H9 (cell line): Measurements from ENCODE around the gene RDH5. TPM values are rescaled to one million over a fixed set of nuclear protein-coding genes. Genes with fewer than 3 reads are reported as not detected.

Source experiments
- DNase-seq: peaks from one replicate; pipeline ENCODE4 v3.0.0-alpha.2; 2017
- H2AFZ ChIP-seq: one replicate; pipeline ENCODE4 v1.6.1; 2013; ENCODE audit warnings: mild to moderate bottlenecking, low read length, control low read depth, moderate library complexity
- H2AK5ac ChIP-seq: 2 replicates; pipeline ENCODE4 v1.6.1; 2013; ENCODE audit warnings: low read length, control low read depth, mixed read lengths; ENCODE audit not compliant: insufficient read length
- H2BK120ac ChIP-seq: one replicate; pipeline ENCODE4 v1.6.1; 2013; ENCODE audit warnings: low read depth, mild to moderate bottlenecking, low read length, control low read depth, inconsistent platforms; ENCODE audit not compliant: poor library complexity, severe bottlenecking
- H2BK12ac ChIP-seq: 2 replicates; pipeline ENCODE4 v1.6.1; 2013; ENCODE audit warnings: low read length, control low read depth, mixed read lengths, low read depth; ENCODE audit not compliant: insufficient read length
- H2BK15ac ChIP-seq: 2 replicates; pipeline ENCODE4 v1.6.1; 2013; ENCODE audit warnings: low read depth, low read length, control low read depth
- H2BK20ac ChIP-seq: one replicate; pipeline ENCODE4 v1.6.1; 2013; ENCODE audit warnings: low read depth, mild to moderate bottlenecking, low read length, control low read depth, inconsistent platforms; ENCODE audit not compliant: poor library complexity, severe bottlenecking
- H2BK5ac ChIP-seq: 2 replicates; pipeline ENCODE4 v1.6.1; 2013; ENCODE audit warnings: low read length, control low read depth, mixed read lengths; ENCODE audit not compliant: insufficient read length
- H3K14ac ChIP-seq: 2 replicates; pipeline ENCODE4 v1.6.1; 2013; ENCODE audit warnings: low read length, control low read depth; ENCODE audit not compliant: insufficient read depth
- H3K18ac ChIP-seq: 2 replicates; pipeline ENCODE4 v1.6.1; 2013; ENCODE audit warnings: low read depth, mild to moderate bottlenecking, mixed read lengths, low read length, control low read depth; ENCODE audit not compliant: insufficient read length
- H3K23ac ChIP-seq: 2 replicates; pipeline ENCODE4 v1.6.1; 2013; ENCODE audit warnings: low read length, control low read depth, mixed read lengths, low read depth; ENCODE audit not compliant: insufficient read length
- H3K23me2 ChIP-seq: 2 replicates; pipeline ENCODE4 v1.6.1; 2013; ENCODE audit warnings: low read depth, mild to moderate bottlenecking, mixed read lengths, low read length, control low read depth; ENCODE audit not compliant: insufficient read length, poor library complexity, severe bottlenecking
- H3K27ac ChIP-seq: 2 replicates; pipeline ENCODE4 v1.5.1; 2013; ENCODE audit warnings: low read length, control low read depth, mixed read lengths, low read depth; ENCODE audit not compliant: insufficient read length
- H3K27me3 ChIP-seq: 2 replicates; pipeline ENCODE4 v1.6.1; 2013; ENCODE audit warnings: low read length, control low read depth, inconsistent platforms; ENCODE audit not compliant: insufficient read depth
- H3K4ac ChIP-seq: 2 replicates; pipeline ENCODE4 v1.6.1; 2013; ENCODE audit warnings: low read depth, mild to moderate bottlenecking, control low read depth, inconsistent platforms, low read length, moderate library complexity
- H3K4me1 ChIP-seq: 2 replicates; pipeline ENCODE4 v1.6.1; 2013; ENCODE audit warnings: low read length, control low read depth, inconsistent platforms; ENCODE audit not compliant: insufficient read depth
- H3K4me2 ChIP-seq: 2 replicates; pipeline ENCODE4 v1.6.1; 2013; ENCODE audit warnings: low read length, control low read depth, mixed read lengths; ENCODE audit not compliant: insufficient read length, insufficient read depth
- H3K56ac ChIP-seq: 2 replicates; pipeline ENCODE4 v1.6.1; 2013; ENCODE audit warnings: low read depth, mild to moderate bottlenecking, mixed read lengths, low read length, control low read depth; ENCODE audit not compliant: insufficient read length
- H3K79me1 ChIP-seq: 2 replicates; pipeline ENCODE4 v1.6.1; 2013; ENCODE audit warnings: low read depth, mild to moderate bottlenecking, moderate library complexity, low read length, control low read depth, inconsistent platforms; ENCODE audit not compliant: insufficient read depth, poor library complexity, severe bottlenecking
- H3K79me2 ChIP-seq: 2 replicates; pipeline ENCODE4 v1.6.1; 2013; ENCODE audit warnings: low read length, control low read depth, inconsistent platforms; ENCODE audit not compliant: insufficient read depth
- H3K9ac ChIP-seq: 2 replicates; pipeline ENCODE4 v1.6.1; 2013; ENCODE audit warnings: low read length, control low read depth, mixed read lengths; ENCODE audit not compliant: insufficient read length; ENCODE audit errors: extremely low read depth
- H3K9me3 ChIP-seq: one replicate; pipeline ENCODE4 v1.6.1; 2013; ENCODE audit warnings: low read depth, low read length, inconsistent platforms; ENCODE audit not compliant: control insufficient read depth
- H3T11ph ChIP-seq: one replicate; pipeline ENCODE4 v1.6.1; 2013; ENCODE audit warnings: mild to moderate bottlenecking, low read length, control low read depth, inconsistent platforms
- H4K20me1 ChIP-seq: one replicate; pipeline ENCODE4 v1.6.1; 2013; ENCODE audit not compliant: control insufficient read depth, insufficient read length, insufficient read depth
- H4K5ac ChIP-seq: 2 replicates; pipeline ENCODE4 v1.6.1; 2013; ENCODE audit warnings: low read depth, mild to moderate bottlenecking, mixed read lengths, low read length, control low read depth; ENCODE audit not compliant: insufficient read length
- H4K8ac ChIP-seq: replicated peaks from 2 replicates; pipeline ENCODE4 v1.6.1; 2013; ENCODE audit warnings: low read length, control low read depth, mixed read lengths, low read depth; ENCODE audit not compliant: insufficient read length
- H4K91ac ChIP-seq: 2 replicates; pipeline ENCODE4 v1.6.1; 2013; ENCODE audit warnings: low read depth, mild to moderate bottlenecking, moderate library complexity, mixed read lengths, low read length, control low read depth; ENCODE audit not compliant: insufficient read length
- H3K27ac Mint-ChIP-seq, 3 experiments: 2 replicates in 2 of 3; 3 replicates in 1 of 3; pipeline ENCODE4 v1.8.0; 2020 to 2021; ENCODE audit warnings: mixed read lengths in 3 of 3, mild to moderate bottlenecking in 1 of 3, moderate library complexity in 1 of 3
- H3K27me3 Mint-ChIP-seq: 2 replicates; pipeline ENCODE4 v1.8.0; 2021; ENCODE audit warnings: low read depth, mild to moderate bottlenecking, moderate library complexity, mixed read lengths
- H3K36me3 Mint-ChIP-seq, 3 experiments: 2 replicates in 2 of 3; 3 replicates in 1 of 3; pipeline ENCODE4 v1.8.0; 2020 to 2021; ENCODE audit warnings: low read depth in 3 of 3, mixed read lengths in 3 of 3; ENCODE audit not compliant: insufficient read depth in 1 of 3
- H3K4me1 Mint-ChIP-seq, 2 experiments: 2 replicates each; pipeline ENCODE4 v1.8.0; 2020; ENCODE audit warnings: mixed read lengths in 2 of 2
- H3K4me3 Mint-ChIP-seq, 2 experiments: 2 replicates in 1 of 2; 3 replicates in 1 of 2; pipeline ENCODE4 v1.8.0; 2020 to 2021; ENCODE audit warnings: mild to moderate bottlenecking in 2 of 2, mixed read lengths in 2 of 2, moderate library complexity in 1 of 2
- H3K9me3 Mint-ChIP-seq, 2 experiments: 2 replicates in 1 of 2; 3 replicates in 1 of 2; pipeline ENCODE4 v1.8.0; 2020; ENCODE audit warnings: mild to moderate bottlenecking in 2 of 2, mixed read lengths in 2 of 2, moderate library complexity in 1 of 2
- CTCF ChIP-seq: fragments of 200-600 bp; sonication (generic); conservative IDR thresholded peaks from 3 replicates; pipeline ENCODE4 v1.8.0; 2021; ENCODE audit warnings: antibody characterized with exemption, mild to moderate bottlenecking
- WGBS: extraction: QIAGEN DNeasy Blood & Tissue Kit; methylation state at CpG from one replicate; pipeline ENCODE4 v1.1.7; 2013; ENCODE audit warnings: missing lambda C conversion rate, low lambda C conversion rate, mixed read lengths; ENCODE audit not compliant: insufficient read length; ENCODE audit errors: extremely low coverage; 5-methylcytosine and 5-hydroxymethylcytosine counted together
- total RNA-seq: library from RNA; stranded (reverse); gene quantifications from 2 replicates; pipeline ENCODE4 v1.2.1, GENCODE V29; 2021

Gene RDH5
- total RNA-seq, 1 experiment from 2014 or later: 6.6 TPM

GRCh38 chr12:55721601-55722213 lies 1.5 kb downstream of the RDH5 start:
- H4K8ac ChIP-seq: no peak overlapping the region
- Mint-ChIP-seq H3K36me3 (peaks cover 16 to 45% (median 36%) of the 10 kb centered on the region in 3 experiments; a peak in 6 of 7 replicates), H3K4me3 (no peak overlapping the region), H3K4me1 (peaks cover 40 to 42% of the 10 kb centered on the region in 2 experiments), H3K27ac (no peak overlapping the region; a peak in 1 of 7 replicates), H3K27me3 (no peaks in the 10 kb centered on the region), H3K9me3 (no peaks in the 10 kb centered on the region; a peak in 1 of 5 replicates)
- H3K23ac ChIP-seq: no peak overlapping the region
- H2BK5ac ChIP-seq: no peak overlapping the region
- H2BK20ac ChIP-seq: no peak overlapping the region
- no peak overlapping the region for H4K91ac ChIP-seq
- no peak overlapping the region for H3K56ac ChIP-seq
- no peak overlapping the region for H3K14ac ChIP-seq
- H4K5ac ChIP-seq: no peak overlapping the region
- H3K79me1 ChIP-seq: no peaks in the 10 kb centered on the region
- H2AFZ ChIP-seq: no peak overlapping the region
- H3K9ac ChIP-seq: no peak overlapping the region
- H3K4me1 ChIP-seq: peaks cover 13% of the 10 kb centered on the region; the same call in 1 of the 2 replicates
- no peak overlapping the region for H2AK5ac ChIP-seq
- no peak for DNase-seq
- H4K20me1 ChIP-seq: no peaks in the 10 kb centered on the region
- H3K4me2 ChIP-seq: no peak overlapping the region
- no peaks in the 10 kb centered on the region for H3K27me3 ChIP-seq
- no peak overlapping the region for H3T11ph ChIP-seq
- no peak overlapping the region for H2BK15ac ChIP-seq
- H3K9me3 ChIP-seq: no peaks in the 10 kb centered on the region
- no peak overlapping the region for H3K4ac ChIP-seq
- no peak overlapping the region for H2BK120ac ChIP-seq
- peaks cover 8% of the 10 kb centered on the region for H3K23me2 ChIP-seq
- no CpG with 5 or more reads among the region's 14 CpGs for WGBS
- no peak overlapping the region for H3K27ac ChIP-seq
- H3K18ac ChIP-seq: no peak overlapping the region
- no peak for TF ChIP-seq CTCF
- no peaks in the 10 kb centered on the region for H3K79me2 ChIP-seq
- no peak overlapping the region for H2BK12ac ChIP-seq
